HFFc6 (cell line): ENCODE results near the gene PLXNA4. TPM values are rescaled to one million over a fixed set of nuclear protein-coding genes. Genes with fewer than 3 reads are reported as not detected.

ENCODE experiments used
- DNase-seq: peaks from one replicate; pipeline ENCODE4 v3.0.0-alpha.2; 2018
- H3K27ac Mint-ChIP-seq: 2 replicates; pipeline ENCODE4 v1.8.0; 2020; ENCODE audit warnings: mild to moderate bottlenecking, mixed read lengths
- H3K27me3 Mint-ChIP-seq: 2 replicates; pipeline ENCODE4 v1.8.0; 2021; ENCODE audit warnings: mild to moderate bottlenecking, moderate library complexity, mixed read lengths; ENCODE audit not compliant: insufficient read depth
- H3K36me3 Mint-ChIP-seq: 2 replicates; pipeline ENCODE4 v1.8.0; 2021; ENCODE audit warnings: low read depth, mixed read lengths
- H3K4me1 Mint-ChIP-seq: 2 replicates; pipeline ENCODE4 v1.8.0; 2020; ENCODE audit warnings: low read depth, mixed read lengths
- H3K4me3 Mint-ChIP-seq: 2 replicates; pipeline ENCODE4 v1.8.0; 2020; ENCODE audit warnings: mild to moderate bottlenecking, moderate library complexity, mixed read lengths
- H3K9me3 Mint-ChIP-seq: 2 replicates; pipeline ENCODE4 v1.8.0; 2020; ENCODE audit warnings: mild to moderate bottlenecking, mixed read lengths
- total RNA-seq, 6 experiments: library from RNA; stranded (reverse); fragmentation: NEBNext Ultra II Directional; extraction: Animal tissue kit (Norgen Biotek cat#: 25700); gene quantifications; 2 replicates in 1 of 6; 3 replicates in 5 of 6; pipeline ENCODE4 v1.2.3, GENCODE V29; 2021
- TF ChIP-seq, protein P1 (sequence below): fragments of 200-600 bp; sonication (generic); IDR thresholded peaks from 2 replicates; pipeline ENCODE4 v1.5.0; 2021; ENCODE audit warnings: antibody characterized with exemption, mild to moderate bottlenecking

Gene PLXNA4
- total RNA-seq, 6 experiments from 2014 or later, result 0.02 to 0.14 (median 0.05) TPM; not detected in 2

GRCh38 chr7:132398253-132398925 lies 177.9 kb downstream of the PLXNA4 start:
- Mint-ChIP-seq H3K9me3 (peaks cover 5% of the 10 kb centered on the region; the same call in 1 of the 2 replicates), H3K27ac (no peak overlapping the region), H3K27me3 (peaks cover 41% of the 10 kb centered on the region), H3K36me3 (0 out of 2 replicates have a peak, but pooled peaks cover 4% of the 10 kb centered on the region), H3K4me3 (no peak overlapping the region), H3K4me1 (peaks cover 4% of the 10 kb centered on the region; the same call in 1 of the 2 replicates)
- no peak for DNase-seq
- TF ChIP-seq, protein P1, sequence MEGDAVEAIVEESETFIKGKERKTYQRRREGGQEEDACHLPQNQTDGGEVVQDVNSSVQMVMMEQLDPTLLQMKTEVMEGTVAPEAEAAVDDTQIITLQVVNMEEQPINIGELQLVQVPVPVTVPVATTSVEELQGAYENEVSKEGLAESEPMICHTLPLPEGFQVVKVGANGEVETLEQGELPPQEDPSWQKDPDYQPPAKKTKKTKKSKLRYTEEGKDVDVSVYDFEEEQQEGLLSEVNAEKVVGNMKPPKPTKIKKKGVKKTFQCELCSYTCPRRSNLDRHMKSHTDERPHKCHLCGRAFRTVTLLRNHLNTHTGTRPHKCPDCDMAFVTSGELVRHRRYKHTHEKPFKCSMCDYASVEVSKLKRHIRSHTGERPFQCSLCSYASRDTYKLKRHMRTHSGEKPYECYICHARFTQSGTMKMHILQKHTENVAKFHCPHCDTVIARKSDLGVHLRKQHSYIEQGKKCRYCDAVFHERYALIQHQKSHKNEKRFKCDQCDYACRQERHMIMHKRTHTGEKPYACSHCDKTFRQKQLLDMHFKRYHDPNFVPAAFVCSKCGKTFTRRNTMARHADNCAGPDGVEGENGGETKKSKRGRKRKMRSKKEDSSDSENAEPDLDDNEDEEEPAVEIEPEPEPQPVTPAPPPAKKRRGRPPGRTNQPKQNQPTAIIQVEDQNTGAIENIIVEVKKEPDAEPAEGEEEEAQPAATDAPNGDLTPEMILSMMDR, result no peak

DNA sequence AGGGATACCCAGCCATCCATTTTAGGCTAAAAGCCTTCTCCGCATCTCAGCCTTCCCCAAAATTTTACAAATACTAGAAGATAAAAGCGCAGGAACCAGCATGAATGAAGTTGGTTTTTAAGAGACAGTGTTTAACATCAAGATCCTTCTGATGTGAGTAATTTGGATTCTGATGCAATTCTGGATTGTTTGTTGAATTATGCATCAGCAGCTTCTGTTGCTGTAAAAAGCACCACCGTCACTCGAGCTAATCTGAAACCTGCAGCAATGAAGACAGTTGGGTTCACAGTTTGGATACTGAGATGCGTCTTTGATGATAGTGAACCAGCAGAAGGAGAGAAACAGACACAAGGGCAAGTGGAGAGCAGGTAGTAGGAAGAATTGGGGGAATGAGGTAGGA lies 179.2 kb downstream of the PLXNA4 start:
- Mint-ChIP-seq H3K36me3 (0 out of 2 replicates have a peak, but pooled peaks cover 4% of the 10 kb centered on the region), H3K27me3 (peaks cover 36% of the 10 kb centered on the region), H3K4me3 (no peak overlapping the region), H3K4me1 (peaks cover 4% of the 10 kb centered on the region; the same call in 1 of the 2 replicates), H3K27ac (no peak overlapping the region), H3K9me3 (peaks cover 5% of the 10 kb centered on the region; the same call in 1 of the 2 replicates)
- TF ChIP-seq, protein P1, result no peak
- no peak for DNase-seq

DNA sequence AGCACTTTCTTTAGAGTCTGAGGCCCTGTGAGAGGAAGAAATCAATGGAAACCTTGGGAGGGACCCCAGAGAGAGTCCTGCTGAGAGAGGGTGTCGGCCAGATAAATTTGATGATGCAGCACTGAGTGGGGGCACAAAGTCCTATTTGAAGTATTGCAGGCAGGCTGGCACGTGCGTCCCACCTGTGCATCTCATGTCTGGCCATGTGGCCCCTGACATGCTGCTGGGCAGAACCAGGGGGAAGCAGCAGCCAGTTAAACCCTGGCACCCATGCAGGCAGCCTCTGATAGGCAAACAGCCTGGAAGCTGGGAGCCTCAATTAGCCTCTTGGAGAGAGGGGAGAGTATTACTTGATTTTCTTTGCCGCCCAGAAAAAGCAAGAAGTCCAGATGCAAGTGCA lies 180.9 kb downstream of the PLXNA4 start:
- no peaks in the 10 kb centered on the region for H3K9me3 Mint-ChIP-seq
- no peak for DNase-seq
- peaks cover 9% of the 10 kb centered on the region for H3K4me1 Mint-ChIP-seq
- peaks cover 25% of the 10 kb centered on the region for H3K27me3 Mint-ChIP-seq
- TF ChIP-seq, protein P1, result no peak
- no peaks in the 10 kb centered on the region for H3K36me3 Mint-ChIP-seq
- no peak overlapping the region for H3K27ac Mint-ChIP-seq
- no peak overlapping the region for H3K4me3 Mint-ChIP-seq

DNA sequence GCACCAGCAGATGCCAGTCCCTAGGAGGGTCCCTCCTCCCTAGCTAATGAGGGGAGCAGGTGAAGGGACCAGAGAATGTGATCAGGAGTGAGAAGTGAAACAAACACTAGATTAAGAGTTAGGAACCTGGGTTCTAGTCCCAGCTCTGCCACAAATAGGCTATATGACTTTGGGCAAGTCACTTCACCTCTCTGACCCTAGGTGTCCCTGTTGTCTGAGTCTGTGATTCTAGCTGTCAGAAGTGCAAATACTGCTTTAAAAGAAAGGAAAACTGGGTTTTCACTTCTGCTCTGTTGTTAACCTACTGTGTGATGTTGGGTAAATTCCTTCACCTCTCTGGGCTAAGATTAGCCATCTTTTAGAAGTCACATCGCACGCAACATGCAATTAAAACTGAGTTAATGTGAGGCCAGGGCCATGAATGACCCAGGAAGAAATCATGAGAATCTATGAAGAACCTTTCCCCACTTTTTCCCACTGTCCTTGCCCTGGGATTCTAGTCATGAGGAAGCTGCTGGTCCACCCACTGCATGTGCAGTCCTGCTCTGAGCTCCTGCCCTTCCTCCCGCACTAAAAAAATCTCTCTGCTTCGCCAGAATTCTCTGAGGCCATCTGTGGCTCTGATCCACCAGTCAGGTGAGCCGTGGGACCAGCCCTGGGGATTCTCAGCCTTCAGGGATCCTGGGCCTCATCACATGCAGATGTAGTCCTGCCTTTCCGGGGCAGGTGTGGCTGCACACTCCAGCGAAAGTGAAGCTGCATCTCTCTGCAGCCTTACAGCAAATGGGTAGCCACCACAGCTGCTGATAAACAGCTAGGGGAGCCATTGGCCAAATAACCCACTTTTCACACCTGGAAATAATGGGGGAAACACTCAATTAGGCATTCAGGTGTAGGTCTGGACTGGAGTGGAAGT lies 181.7 kb downstream of the PLXNA4 start:
- DNase-seq, result no peak
- Mint-ChIP-seq H3K4me1 (peaks cover 8% of the 10 kb centered on the region), H3K36me3 (no peaks in the 10 kb centered on the region), H3K9me3 (no peaks in the 10 kb centered on the region), H3K27me3 (peaks cover 23% of the 10 kb centered on the region), H3K27ac (no peak overlapping the region), H3K4me3 (no peak overlapping the region)
- TF ChIP-seq, protein P1, result peak; percentile 55; the same call in 1 of the 2 replicates

DNA sequence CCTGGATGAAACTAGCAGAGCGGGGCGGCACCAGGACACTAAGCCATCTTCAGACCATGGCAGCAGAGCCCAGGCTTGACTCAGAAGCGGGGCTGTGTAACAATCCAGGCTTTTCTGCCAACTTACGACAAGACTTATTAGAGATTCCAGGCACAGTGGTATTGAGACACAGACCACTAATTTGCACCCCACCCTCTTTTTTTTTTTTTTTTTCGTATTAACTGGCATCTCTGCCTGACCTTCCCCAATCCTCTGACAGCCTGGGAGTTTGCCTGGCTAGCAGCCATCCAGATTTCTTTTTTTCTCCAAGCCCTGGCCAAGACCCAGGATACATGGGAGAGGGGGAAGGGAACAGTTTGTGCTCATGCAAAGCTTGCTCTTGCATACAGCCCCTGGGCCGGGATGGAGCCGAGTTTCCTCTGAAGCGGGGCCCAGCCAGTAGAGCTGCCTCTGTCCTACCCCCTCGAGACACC lies 182.4 kb downstream of the PLXNA4 start:
- no peaks in the 10 kb centered on the region for H3K9me3 Mint-ChIP-seq
- peaks cover 21% of the 10 kb centered on the region for H3K27me3 Mint-ChIP-seq
- TF ChIP-seq, protein P1, result no peak
- H3K4me3 Mint-ChIP-seq, result no peak overlapping the region
- H3K36me3 Mint-ChIP-seq, result no peaks in the 10 kb centered on the region
- H3K4me1 Mint-ChIP-seq, result peaks cover 8% of the 10 kb centered on the region
- no peak overlapping the region for H3K27ac Mint-ChIP-seq
- no peak for DNase-seq
